DLD1 (cell line): ENCODE data around the gene MZT2B.
"Not testable (repeated sequence)": the region's sequence is repeated elsewhere in the genome, so short reads cannot be mapped to it uniquely, and the experiment has no call there.

ENCODE experiments used
- in situ Hi-C: cut with HindIII; loops from 2 replicates; pipeline ENCODE4 v1.10.0; 2017; ENCODE audit warnings: low sequenced_read_pairs

MZT2B gene

DNA sequence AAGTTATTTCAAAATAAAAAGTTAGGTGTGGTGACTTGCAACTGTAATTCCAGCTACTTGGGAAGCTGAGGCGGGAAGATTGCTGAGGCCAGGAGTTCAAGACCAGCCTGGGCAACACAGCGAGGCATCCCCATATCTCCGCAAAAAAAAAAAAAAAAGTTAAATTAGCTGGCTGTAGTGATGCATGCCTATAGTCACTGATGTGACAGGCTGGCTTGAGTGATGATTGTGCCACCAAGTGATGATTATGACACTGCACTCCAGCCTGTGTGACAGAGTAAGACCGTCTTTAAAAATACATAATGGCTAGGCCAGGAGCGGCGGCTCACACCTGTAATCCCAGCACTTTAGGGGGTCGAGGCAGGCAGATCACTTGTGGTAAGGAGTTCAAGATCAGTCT, 12.2 kb upstream of the MZT2B start:
- in situ Hi-C loops, result no loop called here

DNA sequence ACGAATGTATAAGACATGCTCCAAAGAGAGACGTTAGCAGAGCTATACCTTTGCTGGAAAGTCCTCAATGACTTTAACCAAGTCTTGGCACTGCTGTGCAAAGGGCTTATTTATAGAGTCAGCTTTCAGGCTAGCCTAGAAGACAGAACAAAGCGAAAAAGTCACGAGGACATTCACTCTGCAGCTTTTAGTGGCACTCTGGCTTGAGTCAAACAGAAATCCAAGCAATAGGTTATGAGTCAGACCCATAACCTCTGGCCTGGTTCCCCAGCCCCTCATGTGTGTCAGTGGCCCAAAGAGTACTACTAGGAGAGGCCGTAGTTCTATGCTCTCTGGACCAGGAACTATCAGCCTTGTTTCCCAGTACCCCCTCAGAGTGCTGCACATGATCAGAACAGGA, 7.2 kb upstream of the MZT2B start:
- in situ Hi-C loops, result not testable (repeated sequence)

DNA sequence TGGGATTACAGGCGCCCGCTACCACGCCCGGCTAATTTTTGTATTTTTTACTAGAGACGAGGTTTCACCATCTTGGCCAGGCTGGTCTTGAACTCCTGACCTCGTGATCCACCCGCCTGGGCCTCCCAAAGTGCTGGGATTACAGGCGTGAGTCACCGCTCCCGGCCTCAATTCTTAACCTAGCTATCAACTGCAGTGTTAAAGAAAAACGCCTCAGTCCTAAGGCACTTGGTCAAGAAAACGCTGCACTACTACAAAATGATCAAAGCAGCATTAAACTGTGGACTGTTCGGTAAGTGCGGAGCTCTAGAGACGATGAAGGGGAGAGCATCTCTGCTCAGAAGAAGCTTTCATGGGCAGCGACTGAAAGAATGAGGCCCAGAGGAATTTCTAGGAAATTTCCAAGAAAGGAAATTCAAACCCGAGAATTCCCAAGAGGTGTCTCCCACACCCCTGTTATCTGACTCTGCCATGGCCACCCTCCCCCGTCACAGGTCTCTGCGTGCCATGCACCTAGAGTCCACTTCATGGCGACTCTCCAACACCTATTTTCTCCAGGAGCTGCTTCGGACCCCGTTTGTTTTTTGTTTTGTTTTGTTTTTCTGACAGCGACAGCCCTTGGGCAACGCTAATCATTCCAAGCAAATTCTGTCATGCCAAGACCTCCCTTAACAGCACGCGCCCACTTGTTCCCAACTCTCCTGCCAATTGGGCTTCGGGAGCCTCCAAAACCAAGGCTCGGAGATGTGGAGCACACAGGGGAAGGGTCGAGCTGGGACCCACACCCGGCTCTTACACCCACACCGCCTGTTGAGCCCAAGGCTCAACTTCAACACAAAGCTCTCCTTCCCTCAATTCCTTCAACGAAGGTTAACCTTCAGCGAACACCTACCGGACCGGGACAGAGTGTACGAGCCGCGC, 1.4 kb upstream of the MZT2B start:
- in situ Hi-C loops, result not testable (repeated sequence)

DNA sequence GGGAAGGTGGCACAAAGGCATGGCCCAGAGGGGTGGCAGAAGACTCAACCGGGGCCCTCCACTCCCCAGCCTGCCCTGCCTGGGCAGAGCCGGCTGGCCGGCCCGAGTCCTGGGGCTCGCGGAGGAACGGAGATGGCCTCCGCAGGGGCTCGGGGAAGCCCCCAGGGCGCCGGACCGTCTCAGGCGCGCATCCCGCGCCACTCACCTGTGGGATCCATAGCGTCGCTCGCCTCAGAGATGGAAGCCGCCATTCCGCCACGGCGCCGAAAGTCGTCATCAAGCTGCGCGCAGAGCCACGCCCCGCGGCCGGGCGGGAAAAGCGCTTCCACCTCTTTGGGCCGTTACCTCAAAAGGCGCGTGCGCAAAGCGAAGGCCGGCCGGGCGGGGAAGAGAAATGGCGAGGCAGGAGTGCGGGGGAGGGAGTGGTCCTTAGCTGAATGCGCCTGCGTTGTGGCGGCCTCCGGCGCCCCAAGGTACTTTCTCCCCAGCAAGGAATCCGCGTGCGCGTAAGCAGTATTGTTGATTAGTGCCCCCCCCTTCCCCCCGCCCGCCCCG, 660 bp upstream of the MZT2B start, which contains the start of gene SMPD4:
SMPD4 (minus strand) TSS at position 278 of the 555 bp plus-strand sequence. CDS start 5,010 bp downstream, outside the sequence.
- in situ Hi-C loops, result no loop called here

- in situ Hi-C loops, result not testable (repeated sequence)
These were observed 907 bp downstream of the MZT2B start for GRCh38 chr2:130182826-130183511.

GRCh38 chr2:130183512-130184373, 1.7 kb downstream of the MZT2B start:
- in situ Hi-C loops, result no loop called here

DNA sequence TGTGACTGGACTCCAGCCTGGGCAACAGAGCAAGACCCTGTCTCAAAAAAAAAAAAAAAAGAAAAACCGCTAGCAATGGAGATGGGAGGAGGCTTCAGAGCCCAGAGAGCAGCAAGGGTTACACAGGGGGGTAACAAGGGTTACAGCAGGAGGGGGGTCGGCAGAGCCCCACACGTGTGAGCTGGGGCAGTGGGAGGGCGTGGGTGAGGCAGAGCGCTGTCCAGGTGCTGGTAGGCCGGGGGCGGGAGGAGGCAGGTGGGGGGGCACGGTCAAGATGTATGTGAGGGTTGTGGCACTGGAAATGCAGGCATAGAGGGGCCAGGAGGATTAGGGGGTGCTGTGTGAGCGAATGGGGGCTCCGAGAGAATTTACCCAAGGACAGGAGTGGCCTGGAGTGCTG, 3.4 kb downstream of the MZT2B start:
- in situ Hi-C loops, result no loop called here

- in situ Hi-C loops, result no loop called here
These were observed 3.8 kb downstream of the MZT2B start for GRCh38 chr2:130185896-130186295.

GRCh38 chr2:130186391-130186790, 4.3 kb downstream of the MZT2B start:
- in situ Hi-C loops, result no loop called here

- in situ Hi-C loops, result no loop called here
These were observed 5.2 kb downstream of the MZT2B start for GRCh38 chr2:130187268-130187667.

GRCh38 chr2:130187859-130188792, 6.1 kb downstream of the MZT2B start:
- in situ Hi-C loops, result not testable (repeated sequence)

DNA sequence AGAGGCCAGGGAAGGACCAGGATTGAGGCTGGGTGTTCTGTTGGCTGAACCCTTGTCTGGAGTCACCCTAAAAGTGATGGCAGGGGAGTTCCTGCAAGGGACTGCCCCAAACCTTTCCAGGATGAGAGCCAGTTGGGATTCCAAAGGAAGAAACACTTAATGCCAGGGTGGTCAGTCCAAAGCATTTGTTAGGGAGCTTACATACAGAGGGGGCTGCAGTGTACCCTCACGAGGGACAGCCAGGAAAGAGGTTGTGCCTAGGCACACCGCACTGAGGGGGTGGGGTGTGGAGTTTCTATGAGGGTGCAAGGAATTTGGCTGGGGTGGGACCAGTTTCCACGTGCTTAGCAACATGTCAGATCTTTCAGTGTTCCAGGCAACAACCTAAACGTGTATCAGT, 6.9 kb downstream of the MZT2B start:
- in situ Hi-C loops, result not testable (repeated sequence)

- in situ Hi-C loops, result no loop called here
These were observed 8.2 kb downstream of the MZT2B start for GRCh38 chr2:130190237-130190636.

- in situ Hi-C loops, result not testable (repeated sequence)
These were observed 9.3 kb downstream of the MZT2B start for GRCh38 chr2:130191319-130191718.

DNA sequence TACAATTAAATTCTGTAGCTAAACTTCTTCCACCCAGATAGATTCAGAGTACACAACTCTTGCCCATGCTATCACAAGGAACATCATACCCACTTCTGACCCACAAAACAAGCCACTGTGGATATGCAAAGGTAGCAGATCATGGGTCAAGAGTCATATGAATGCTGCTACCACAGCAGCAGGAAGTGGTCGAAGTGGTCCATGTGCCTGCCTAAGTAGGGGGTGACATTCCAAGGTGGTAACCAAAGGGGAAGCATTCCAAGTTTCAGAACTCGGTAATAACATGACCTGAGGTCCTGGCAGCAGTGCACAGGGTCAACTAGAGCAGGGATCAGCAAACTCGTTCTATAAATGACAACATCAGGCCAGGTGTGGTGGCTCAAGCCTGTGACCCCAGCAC, 10.4 kb downstream of the MZT2B start:
- in situ Hi-C loops, result not testable (repeated sequence)

GRCh38 chr2:130193824-130194223, 11.8 kb downstream of the MZT2B start:
- in situ Hi-C loops, result not testable (repeated sequence)

DNA sequence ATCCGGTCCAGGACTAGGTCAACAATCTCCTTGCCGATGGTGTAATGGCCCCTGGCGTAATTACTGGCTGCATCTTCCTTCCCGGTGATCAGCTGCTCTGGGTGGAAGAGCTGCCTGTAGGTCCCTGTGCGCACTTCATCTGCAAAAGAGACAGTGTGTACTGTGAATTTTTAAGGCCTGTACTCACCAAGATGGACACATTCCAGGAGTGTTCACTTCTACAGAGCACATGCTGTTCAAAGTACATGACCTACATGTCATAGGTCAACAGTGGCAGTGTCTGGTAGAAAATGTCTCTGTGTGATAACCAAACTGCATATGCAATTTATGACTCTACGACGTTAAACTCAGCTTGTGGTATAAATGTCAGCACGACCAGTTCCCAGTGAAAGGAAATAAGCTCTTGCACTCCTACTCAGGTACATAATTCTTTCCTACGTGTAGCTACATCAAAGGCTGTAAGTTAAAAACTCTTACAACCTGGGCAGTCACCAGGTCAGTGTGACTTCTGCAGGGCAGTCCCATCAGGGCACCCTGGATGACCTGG, 13.1 kb downstream of the MZT2B start:
- in situ Hi-C loops, result not testable (repeated sequence)

GRCh38 chr2:130196052-130196451, 14.0 kb downstream of the MZT2B start:
- in situ Hi-C loops, result not testable (repeated sequence)

GRCh38 chr2:130198343-130198742, 16.3 kb downstream of the MZT2B start, which contains the start of gene TUBA3E:
TUBA3E (minus strand) TSS chr2:130198439; CDS start chr2:130198360, 79 bp downstream.
- in situ Hi-C loops, result no loop called here
